HG03571 (cell line): Measurements from ENCODE around the gene FAM107B.

Experiments
- ATAC-seq: cut with Tn5 transposase; IDR thresholded peaks from one replicate; pipeline ENCODE4 v1.9.1; 2021; ENCODE audit not compliant: unreplicated experiment

Gene FAM107B

GRCh38 chr10:14543046-14543903, 231.4 kb downstream of the FAM107B start:
- no peak for ATAC-seq

- ATAC-seq = no peak
Measured at GRCh38 chr10:14541379-14541778, 233.3 kb downstream of the FAM107B start.

- no peak for ATAC-seq
Measured at GRCh38 chr10:14540611-14541010, 234.1 kb downstream of the FAM107B start.

GRCh38 chr10:14540062-14540461, 234.6 kb downstream of the FAM107B start:
- no peak for ATAC-seq

GRCh38 chr10:14539176-14539575, 235.5 kb downstream of the FAM107B start:
- no peak for ATAC-seq

- no peak for ATAC-seq
Measured at GRCh38 chr10:14536241-14537213, 238.2 kb downstream of the FAM107B start.

GRCh38 chr10:14535457-14536130, 239.1 kb downstream of the FAM107B start:
- no peak for ATAC-seq

GRCh38 chr10:14534152-14534551, 240.5 kb downstream of the FAM107B start:
- ATAC-seq = no peak

GRCh38 chr10:14533295-14533694, 241.4 kb downstream of the FAM107B start:
- no peak for ATAC-seq

GRCh38 chr10:14532473-14533251, 242.0 kb downstream of the FAM107B start:
- ATAC-seq = no peak

GRCh38 chr10:14531974-14532373, 242.7 kb downstream of the FAM107B start:
- ATAC-seq = no peak

- no peak for ATAC-seq
Measured at GRCh38 chr10:14530465-14530864, 244.2 kb downstream of the FAM107B start.

GRCh38 chr10:14529351-14529750, 245.3 kb downstream of the FAM107B start:
- ATAC-seq = no peak

- ATAC-seq = no peak
Measured at GRCh38 chr10:14528450-14528849, 246.2 kb downstream of the FAM107B start.

- no peak for ATAC-seq
Measured at GRCh38 chr10:14527915-14528314, 246.8 kb downstream of the FAM107B start.

- no peak for ATAC-seq
Measured at GRCh38 chr10:14527134-14527844, 247.4 kb downstream of the FAM107B start.

- ATAC-seq = no peak
Measured at GRCh38 chr10:14526326-14526725, 248.4 kb downstream of the FAM107B start.

- no peak for ATAC-seq
Measured at GRCh38 chr10:14524691-14525324, 249.9 kb downstream of the FAM107B start.

- ATAC-seq = no peak
Measured at GRCh38 chr10:14523286-14523685, 251.4 kb downstream of the FAM107B start.
